Measurements from ENCODE around the gene UBAP2.

- no peak for TF ChIP-seq POLR2A (IDR thresholded peaks at IDR 0.05)
- no peak for TF ChIP-seq CTCF (IDR thresholded peaks at IDR 0.05)
Observed at GRCh38 chr9:34059281-34059680, 10.6 kb upstream of the UBAP2 start.

Measured in breast epithelium (tissue), 3 donors.